Glomerular visceral epithelial cell (primary cell): ENCODE results near the gene ZBTB12.
A peak's percentile ranks its signal among the peaks of the same experiment; 100 is the strongest.
"Not testable (repeated sequence)": the region's sequence is repeated elsewhere in the genome, so short reads cannot be mapped to it uniquely, and the experiment has no call there.

ENCODE experiments used
- DNase-seq: peaks from one replicate; pipeline ENCODE4 v3.0.0-alpha.2; 2016; ENCODE audit errors: extremely low spot score

The ZBTB12 gene

GRCh38 chr6:31876357-31876756, 25.5 kb downstream of the ZBTB12 start:
- DNase-seq: no peak

- DNase-seq: no peak
These were observed 26.0 kb downstream of the ZBTB12 start for GRCh38 chr6:31875877-31876276.

- no peak for DNase-seq
These were observed 26.9 kb downstream of the ZBTB12 start for GRCh38 chr6:31874836-31875572.

GRCh38 chr6:31874084-31874670, 27.7 kb downstream of the ZBTB12 start:
- no peak for DNase-seq

- peak; percentile 34 for DNase-seq
These were observed 30.7 kb downstream of the ZBTB12 start for GRCh38 chr6:31871046-31871659.

GRCh38 chr6:31870385-31870921, 31.4 kb downstream of the ZBTB12 start:
- DNase-seq: peak; percentile 73

- DNase-seq: no peak
These were observed 32.5 kb downstream of the ZBTB12 start for GRCh38 chr6:31869343-31869742.

GRCh38 chr6:31868658-31868971, 33.3 kb downstream of the ZBTB12 start:
- DNase-seq: not testable (repeated sequence)

GRCh38 chr6:31865205-31866118, 36.4 kb downstream of the ZBTB12 start:
- peak; percentile 63 for DNase-seq

GRCh38 chr6:31864818-31865204, 37.1 kb downstream of the ZBTB12 start:
- no peak for DNase-seq

- not testable (repeated sequence) for DNase-seq
These were observed 37.7 kb downstream of the ZBTB12 start for GRCh38 chr6:31864123-31864562.

- peak; percentile 100 for DNase-seq
These were observed 39.3 kb downstream of the ZBTB12 start, which contains the start of gene NEU1 for GRCh38 chr6:31862344-31863235. TSS of gene NEU1 (minus strand) at chr6:31862821. CDS start at chr6:31862776, 45 bp downstream.

GRCh38 chr6:31861919-31862343, 40.0 kb downstream of the ZBTB12 start:
- no peak for DNase-seq

GRCh38 chr6:31861150-31861549, 40.7 kb downstream of the ZBTB12 start:
- DNase-seq: no peak

GRCh38 chr6:31860349-31860748, 41.5 kb downstream of the ZBTB12 start:
- no peak for DNase-seq

- DNase-seq: no peak
These were observed 42.0 kb downstream of the ZBTB12 start for GRCh38 chr6:31859923-31860322.

GRCh38 chr6:31858707-31859106, 43.2 kb downstream of the ZBTB12 start:
- no peak for DNase-seq

- not testable (repeated sequence) for DNase-seq
These were observed 44.1 kb downstream of the ZBTB12 start for GRCh38 chr6:31857774-31858173.

- DNase-seq: not testable (repeated sequence)
These were observed 49.7 kb downstream of the ZBTB12 start for GRCh38 chr6:31851980-31852718.

GRCh38 chr6:31851485-31851832, 50.4 kb downstream of the ZBTB12 start:
- peak; percentile 71 for DNase-seq
